Endothelial cell of umbilical vein (primary cell): Measurements from ENCODE around the gene ZSWIM5. TPM values are rescaled to one million over a fixed set of nuclear protein-coding genes. Genes with fewer than 3 reads are reported as not detected.

ENCODE experiments used
- BruUV-seq: library from RNA; stranded (reverse); fragments of 400-500 nt; replicated peaks from 2 replicates; lab custom pipeline; 2021; lab: Mats Ljungman, UMichigan
- CTCF ChIA-PET: fragments of 300-600, 350-600 bp; sonication (Branson Sonifier 250); formaldehyde crosslinking; loops from one replicate; lab custom pipeline; 2021; ENCODE audit warnings: antibody characterized with exemption, inconsistent platforms; lab: Charles Lee
- POLR2A ChIA-PET: fragments of 300-600, 350-600 bp; sonication (Branson Sonifier 250); formaldehyde crosslinking; loops from one replicate; lab custom pipeline; 2021; ENCODE audit warnings: antibody characterized with exemption, inconsistent platforms; lab: Charles Lee
- DNase-seq: peaks from one replicate; pipeline ENCODE4 v3.0.0-alpha.2; 2011; ENCODE audit warnings: low read depth, low spot score
- FAIRE-seq: peaks from 2 replicates; lab custom pipeline; 2011; peaks lifted over from hg19 to GRCh38; lab: Jason Lieb, UNC
- H2AFZ ChIP-seq: 2 replicates; pipeline ENCODE4 v1.6.0; 2012; ENCODE audit warnings: low read depth, low read length, control low read depth, inconsistent platforms
- H3K27ac ChIP-seq: 2 replicates; pipeline ENCODE4 v1.5.1; 2011; ENCODE audit warnings: low read depth, mild to moderate bottlenecking, control low read depth, low read length, moderate library complexity; ENCODE audit not compliant: insufficient read depth
- H3K27me3 ChIP-seq, 2 experiments: 2 replicates each; pipeline versions ENCODE4 v1.6.0 to v1.6.1; 2011; ENCODE audit warnings: low read length in 2 of 2, mixed read lengths in 1 of 2; ENCODE audit not compliant: control insufficient read depth in 2 of 2, insufficient read depth in 2 of 2
- H3K36me3 ChIP-seq, 2 experiments: 2 replicates in 1 of 2; 3 replicates in 1 of 2; pipeline ENCODE4 v1.5.1; 2011; ENCODE audit warnings: low read length in 2 of 2, mild to moderate bottlenecking in 1 of 2, moderate library complexity in 1 of 2; ENCODE audit not compliant: control insufficient read depth in 2 of 2, insufficient read depth in 2 of 2; ENCODE audit errors: extremely low read depth in 1 of 2
- H3K4me1 ChIP-seq: 3 replicates; pipeline ENCODE4 v1.5.1; 2011; ENCODE audit warnings: mild to moderate bottlenecking, low read length; ENCODE audit not compliant: control insufficient read depth, insufficient read depth; ENCODE audit errors: extremely low read depth
- H3K4me2 ChIP-seq: 2 replicates; pipeline ENCODE4 v1.6.1; 2011; ENCODE audit warnings: low read length, control low read depth, mixed read lengths; ENCODE audit not compliant: insufficient read depth
- H3K4me3 ChIP-seq, 3 experiments: fragments of 200-600 bp in 1 of 3; sonication (generic), shearing (Covaris generic) in 1 of 3; replicated peaks in 1 of 3; 2 replicates each; pipeline ENCODE4 v1.5.1; 2011 to 2016; ENCODE audit warnings: control low read depth in 3 of 3, low read length in 3 of 3, mild to moderate bottlenecking in 2 of 3, inconsistent platforms in 1 of 3, low read depth in 1 of 3, moderate library complexity in 1 of 3; ENCODE audit not compliant: insufficient read depth in 1 of 3
- H3K79me2 ChIP-seq: 2 replicates; pipeline ENCODE4 v1.6.0; 2012; ENCODE audit warnings: low read length, inconsistent platforms; ENCODE audit not compliant: control insufficient read depth, insufficient read depth
- H3K9ac ChIP-seq: replicated peaks from 2 replicates; pipeline ENCODE3; 2011; ENCODE audit warnings: low read length, control low read depth; ENCODE audit not compliant: insufficient read depth; ENCODE audit errors: extremely low read depth
- H3K9me1 ChIP-seq: replicated peaks from 3 replicates; pipeline ENCODE4 v1.6.0; 2011; ENCODE audit warnings: mild to moderate bottlenecking, low read length; ENCODE audit not compliant: control insufficient read depth, insufficient read depth; ENCODE audit errors: extremely low read depth
- H3K9me3 ChIP-seq: replicated peaks from 2 replicates; pipeline ENCODE4 v1.5.1; 2012; ENCODE audit warnings: low read length, inconsistent platforms; ENCODE audit not compliant: control insufficient read depth, insufficient read depth
- H4K20me1 ChIP-seq: replicated peaks from 2 replicates; pipeline ENCODE3; 2011; ENCODE audit warnings: mild to moderate bottlenecking, low read length; ENCODE audit not compliant: control insufficient read depth, insufficient read depth; ENCODE audit errors: extremely low read depth
- CTCF ChIP-seq, 2 donors: IDR thresholded peaks; 1 replicate in 1 of 2; 2 replicates in 1 of 2; pipeline ENCODE4 v1.5.1; 2011; ENCODE audit warnings: low read length in 2 of 2, mild to moderate bottlenecking in 2 of 2, moderate library complexity in 2 of 2, control low read depth in 1 of 2, inconsistent platforms in 1 of 2, low read depth in 1 of 2; ENCODE audit not compliant: insufficient read depth in 1 of 2; ENCODE audit errors: extremely low read depth in 1 of 2
- EZH2 ChIP-seq: IDR thresholded peaks from 2 replicates; pipeline ENCODE4 v1.6.1; 2012; ENCODE audit warnings: borderline replicate concordance, low read depth, mild to moderate bottlenecking, moderate library complexity, low read length, inconsistent platforms; ENCODE audit not compliant: severe bottlenecking
- FOS ChIP-seq: IDR thresholded peaks from 2 replicates; pipeline ENCODE4 v1.6.1; 2011; ENCODE audit warnings: mild to moderate bottlenecking, low read length, moderate library complexity, borderline replicate concordance; ENCODE audit not compliant: insufficient read depth
- JUN ChIP-seq: IDR thresholded peaks from 2 replicates; pipeline ENCODE4 v1.6.1; 2011; ENCODE audit warnings: borderline replicate concordance, low read depth; ENCODE audit not compliant: insufficient read length, insufficient read depth
- MYC ChIP-seq: IDR thresholded peaks from one replicate; pipeline ENCODE4 v1.6.1; 2011; ENCODE audit warnings: mild to moderate bottlenecking, low read depth, low read length
- POLR2A ChIP-seq: IDR thresholded peaks from 2 replicates; pipeline ENCODE4 v1.6.1; 2012; ENCODE audit warnings: low read depth, mild to moderate bottlenecking, control low read depth, low read length
- POLR2AphosphoS5 ChIP-seq: IDR thresholded peaks from 2 replicates; pipeline ENCODE4 v1.6.1; 2012; ENCODE audit warnings: low read depth, mild to moderate bottlenecking, control low read depth, low read length, moderate library complexity; ENCODE audit not compliant: insufficient read depth
- dilution Hi-C: fragments of 300-500 bp; cut with MboI; formaldehyde crosslinking; loops from one replicate; pipeline ENCODE4 v1.15.0; 2019; ENCODE audit warnings: low sequenced_read_pairs; ENCODE audit not compliant: extremely low pct_ligation_motif_present
- intact Hi-C: fragments of 100-400 bp; cut with micrococcal nuclease; formaldehyde crosslinking; loops from one replicate; pipeline ENCODE4 v1.10.0; 2022
- polyA plus RNA-seq, 4 experiments: library from polyadenylated mRNA; depleted of rRNA in 3 of 4; stranded (reverse) in 3 of 4; unstranded in 1 of 4; fragments of >200 nt; gene quantifications; 2 replicates each; pipeline versions ENCODE4 v1.2.1 to v1.2.3, GENCODE V29; 2011 to 2012; ENCODE audit warnings: missing spikeins in 1 of 4
- total RNA-seq: library from RNA; stranded (reverse); gene quantifications from 2 replicates; pipeline ENCODE4 v1.2.3, GENCODE V29; 2021
- TF ChIP-seq, protein P1 (sequence below): IDR thresholded peaks from 2 replicates; pipeline ENCODE4 v1.6.1; 2011; ENCODE audit not compliant: insufficient read depth, insufficient read length

Gene ZSWIM5
- total and polyA plus RNA-seq, 2 donors (not counting 3 experiments of a cell fraction or from before 2014, with no cell fraction given), result 1.6 to 4.3 TPM

GRCh38 chr1:45135316-45135715 is 71.1 kb downstream of the ZSWIM5 start:
- dilution Hi-C loops, result no loop called here
- Histone ChIP-seq H3K27me3 (no peaks in the 10 kb centered on the region), H3K4me2 (no peak overlapping the region), H3K79me2 (no peaks in the 10 kb centered on the region), H3K4me3 (no peak overlapping the region), H3K4me1 (peaks cover 7% of the 10 kb centered on the region), H3K9ac (no peak overlapping the region), H3K9me3 (no peaks in the 10 kb centered on the region), H3K36me3 (no peaks in the 10 kb centered on the region), H3K27ac (no peak overlapping the region), H4K20me1 (no peaks in the 10 kb centered on the region), H3K9me1 (no peaks in the 10 kb centered on the region), H2AFZ (no peak overlapping the region)
- DNase-seq (no peak), FAIRE-seq (no peak)
- BruUV-seq, result no TSS peak
- POLR2A ChIA-PET, result no interaction called here
- CTCF ChIA-PET, result interaction anchor here (1.1 to 2.0 kb wide), 2 partner anchors 11 to 117 kb away, joined by 4 to 5 read pairs; no protein-coding TSS in a partner anchor
- intact Hi-C loops, result no loop called here
- TF ChIP-seq CTCF (IDR thresholded peaks at IDR 0.05; ENCODE audit: extremely low read depth in 1 of 2, insufficient read depth in 1 of 2, low read depth in 1 of 2, low read length in 2 of 2), result no peak
- TF ChIP-seq MYC, result no peak
- no peak for TF ChIP-seq FOS
- TF ChIP-seq, protein P1, sequence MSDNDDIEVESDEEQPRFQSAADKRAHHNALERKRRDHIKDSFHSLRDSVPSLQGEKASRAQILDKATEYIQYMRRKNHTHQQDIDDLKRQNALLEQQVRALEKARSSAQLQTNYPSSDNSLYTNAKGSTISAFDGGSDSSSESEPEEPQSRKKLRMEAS, result no peak
- TF ChIP-seq POLR2AphosphoS5, result no peak
- no peak for TF ChIP-seq POLR2A
- no peak for TF ChIP-seq EZH2
- no peak for TF ChIP-seq JUN
